ENCODE measurements around the gene GPR55.

GRCh38 chr2:230906471-230907230 lies 18.4 kb downstream of the GPR55 start:
- no peak for TF ChIP-seq CTCF (IDR thresholded peaks at IDR 0.05; ENCODE audit: insufficient read depth, low read depth, low read length)
- TF ChIP-seq EZH2 (IDR thresholded peaks at IDR 0.05; ENCODE audit: insufficient read depth, low read length): no peak

Data from astrocyte (in vitro differentiated cells and primary cell).